ACC112 (cell line): Measurements from ENCODE around the gene DLX4.

Experiments used
- H2AFZ ChIP-seq: fragments of 200-600 bp; sonication (generic); one replicate; pipeline ENCODE4 v1.6.0; 2017; ENCODE audit warnings: antibody characterized with exemption, low read length; ENCODE audit not compliant: unreplicated experiment
- H3K27ac ChIP-seq: fragments of 200-600 bp; sonication (generic); 2 replicates; pipeline ENCODE4 v1.5.1; 2014; ENCODE audit warnings: low read depth, mild to moderate bottlenecking, antibody characterized with exemption, low read length, moderate library complexity
- H3K27me3 ChIP-seq: fragments of 200-600 bp; sonication (generic); 2 replicates; pipeline ENCODE4 v1.6.1; 2014; ENCODE audit warnings: mild to moderate bottlenecking, antibody characterized with exemption, low read length, moderate library complexity, mixed read lengths; ENCODE audit not compliant: insufficient read depth
- H3K36me3 ChIP-seq: fragments of 200-600 bp; sonication (generic); 2 replicates; pipeline ENCODE4 v1.6.1; 2016; ENCODE audit warnings: mild to moderate bottlenecking, antibody characterized with exemption, low read length, moderate library complexity, mixed read lengths; ENCODE audit not compliant: insufficient read depth
- H3K4me1 ChIP-seq: fragments of 200-600 bp; sonication (generic); one replicate; pipeline ENCODE4 v1.6.1; 2016; ENCODE audit warnings: low read length, mixed read lengths; ENCODE audit not compliant: insufficient read depth, unreplicated experiment, control insufficient read depth
- H3K4me3 ChIP-seq: fragments of 200-600 bp; sonication (generic); 2 replicates; pipeline ENCODE4 v1.5.1; 2014; ENCODE audit warnings: mild to moderate bottlenecking, low read depth, low read length
- H3K79me2 ChIP-seq: fragments of 200-600 bp; sonication (generic); one replicate; pipeline ENCODE4 v1.6.0; 2016; ENCODE audit warnings: low read length; ENCODE audit not compliant: control insufficient read depth, unreplicated experiment, insufficient read depth

DLX4 gene

GRCh38 chr17:49995055-49995738 is 26.2 kb downstream of the DLX4 start, which contains the start of gene DLX3:
Gene DLX3, minus strand, starts transcription at chr17:49995224. Its CDS starts 226 bp downstream, at chr17:49994998.
- Histone ChIP-seq H3K4me1 (peaks cover 15% of the 10 kb centered on the region), H3K27me3 (peaks cover 45% of the 10 kb centered on the region), H3K36me3 (no peaks in the 10 kb centered on the region), H3K27ac (no peak within 1 kb of the TSS), H3K4me3 (peak within 1 kb of the TSS; percentile 66), H2AFZ (peak within 1 kb of the TSS; percentile 64), H3K79me2 (no peaks in the 10 kb centered on the region)

GRCh38 chr17:49996121-49996494 is 27.1 kb downstream of the DLX4 start:
- no peak overlapping the region for H2AFZ ChIP-seq
- H3K4me1 ChIP-seq = peaks cover 15% of the 10 kb centered on the region
- no peak overlapping the region for H3K27ac ChIP-seq
- peaks cover 54% of the 10 kb centered on the region for H3K27me3 ChIP-seq
- no peak overlapping the region for H3K4me3 ChIP-seq
- no peaks in the 10 kb centered on the region for H3K36me3 ChIP-seq
- H3K79me2 ChIP-seq = no peaks in the 10 kb centered on the region

- Histone ChIP-seq H3K79me2 (no peaks in the 10 kb centered on the region), H3K27me3 (peaks cover 60% of the 10 kb centered on the region), H3K4me3 (peak overlapping the region; percentile 77), H2AFZ (no peak overlapping the region), H3K4me1 (peaks cover 15% of the 10 kb centered on the region), H3K27ac (no peak overlapping the region), H3K36me3 (no peaks in the 10 kb centered on the region)
Observed at GRCh38 chr17:49996495-49997300, 27.7 kb downstream of the DLX4 start.

- Histone ChIP-seq H3K79me2 (no peaks in the 10 kb centered on the region), H2AFZ (no peak overlapping the region), H3K36me3 (no peaks in the 10 kb centered on the region), H3K4me1 (peaks cover 15% of the 10 kb centered on the region), H3K27ac (no peak overlapping the region), H3K27me3 (peaks cover 66% of the 10 kb centered on the region), H3K4me3 (peak overlapping the region; percentile 77)
Observed at GRCh38 chr17:49997301-49997650, 28.3 kb downstream of the DLX4 start.

GRCh38 chr17:49997773-49998703 is 29.0 kb downstream of the DLX4 start:
- no peak overlapping the region for H3K4me3 ChIP-seq
- H3K27ac ChIP-seq = no peak overlapping the region
- peaks cover 67% of the 10 kb centered on the region for H3K27me3 ChIP-seq
- H3K4me1 ChIP-seq = peaks cover 15% of the 10 kb centered on the region
- no peaks in the 10 kb centered on the region for H3K79me2 ChIP-seq
- H3K36me3 ChIP-seq = no peaks in the 10 kb centered on the region
- H2AFZ ChIP-seq = peak overlapping the region; percentile 44

GRCh38 chr17:49998836-49999511 is 30.0 kb downstream of the DLX4 start:
- Histone ChIP-seq H3K79me2 (no peaks in the 10 kb centered on the region), H3K36me3 (no peaks in the 10 kb centered on the region), H3K4me3 (no peak overlapping the region), H3K27me3 (peaks cover 59% of the 10 kb centered on the region), H3K4me1 (peaks cover 15% of the 10 kb centered on the region), H3K27ac (no peak overlapping the region), H2AFZ (peak overlapping the region; percentile 44)

GRCh38 chr17:50003911-50004310 is 34.9 kb downstream of the DLX4 start:
- no peaks in the 10 kb centered on the region for H3K4me1 ChIP-seq
- H3K36me3 ChIP-seq = no peaks in the 10 kb centered on the region
- no peak overlapping the region for H2AFZ ChIP-seq
- H3K79me2 ChIP-seq = no peaks in the 10 kb centered on the region
- H3K27ac ChIP-seq = no peak overlapping the region
- no peak overlapping the region for H3K4me3 ChIP-seq
- H3K27me3 ChIP-seq = peaks cover 41% of the 10 kb centered on the region

GRCh38 chr17:50009282-50009681 is 40.3 kb downstream of the DLX4 start:
- Histone ChIP-seq H3K4me3 (no peak overlapping the region), H3K27me3 (peaks cover 31% of the 10 kb centered on the region), H3K27ac (no peak overlapping the region), H3K79me2 (no peaks in the 10 kb centered on the region), H3K4me1 (no peaks in the 10 kb centered on the region), H3K36me3 (no peaks in the 10 kb centered on the region), H2AFZ (no peak overlapping the region)

GRCh38 chr17:50013079-50013478 is 44.1 kb downstream of the DLX4 start:
- Histone ChIP-seq H3K4me1 (no peaks in the 10 kb centered on the region), H3K36me3 (no peaks in the 10 kb centered on the region), H3K27ac (no peak overlapping the region), H3K4me3 (no peak overlapping the region), H3K27me3 (peaks cover 30% of the 10 kb centered on the region), H2AFZ (no peak overlapping the region), H3K79me2 (no peaks in the 10 kb centered on the region)

GRCh38 chr17:50014471-50015088 is 45.6 kb downstream of the DLX4 start:
- H2AFZ ChIP-seq = no peak overlapping the region
- H3K4me3 ChIP-seq = no peak overlapping the region
- peaks cover 27% of the 10 kb centered on the region for H3K27me3 ChIP-seq
- H3K4me1 ChIP-seq = peaks cover 5% of the 10 kb centered on the region
- no peaks in the 10 kb centered on the region for H3K79me2 ChIP-seq
- H3K27ac ChIP-seq = no peak overlapping the region
- H3K36me3 ChIP-seq = no peaks in the 10 kb centered on the region
